EL (cell line): Measurements from ENCODE around the gene MCF2.
"Not testable (repeated sequence)": the region's sequence is repeated elsewhere in the genome, so short reads cannot be mapped to it uniquely, and the experiment has no call there.

Experiments
- DNase-seq: peaks from one replicate; pipeline ENCODE4 v3.0.0-alpha.2; 2016

MCF2 gene, protein sequence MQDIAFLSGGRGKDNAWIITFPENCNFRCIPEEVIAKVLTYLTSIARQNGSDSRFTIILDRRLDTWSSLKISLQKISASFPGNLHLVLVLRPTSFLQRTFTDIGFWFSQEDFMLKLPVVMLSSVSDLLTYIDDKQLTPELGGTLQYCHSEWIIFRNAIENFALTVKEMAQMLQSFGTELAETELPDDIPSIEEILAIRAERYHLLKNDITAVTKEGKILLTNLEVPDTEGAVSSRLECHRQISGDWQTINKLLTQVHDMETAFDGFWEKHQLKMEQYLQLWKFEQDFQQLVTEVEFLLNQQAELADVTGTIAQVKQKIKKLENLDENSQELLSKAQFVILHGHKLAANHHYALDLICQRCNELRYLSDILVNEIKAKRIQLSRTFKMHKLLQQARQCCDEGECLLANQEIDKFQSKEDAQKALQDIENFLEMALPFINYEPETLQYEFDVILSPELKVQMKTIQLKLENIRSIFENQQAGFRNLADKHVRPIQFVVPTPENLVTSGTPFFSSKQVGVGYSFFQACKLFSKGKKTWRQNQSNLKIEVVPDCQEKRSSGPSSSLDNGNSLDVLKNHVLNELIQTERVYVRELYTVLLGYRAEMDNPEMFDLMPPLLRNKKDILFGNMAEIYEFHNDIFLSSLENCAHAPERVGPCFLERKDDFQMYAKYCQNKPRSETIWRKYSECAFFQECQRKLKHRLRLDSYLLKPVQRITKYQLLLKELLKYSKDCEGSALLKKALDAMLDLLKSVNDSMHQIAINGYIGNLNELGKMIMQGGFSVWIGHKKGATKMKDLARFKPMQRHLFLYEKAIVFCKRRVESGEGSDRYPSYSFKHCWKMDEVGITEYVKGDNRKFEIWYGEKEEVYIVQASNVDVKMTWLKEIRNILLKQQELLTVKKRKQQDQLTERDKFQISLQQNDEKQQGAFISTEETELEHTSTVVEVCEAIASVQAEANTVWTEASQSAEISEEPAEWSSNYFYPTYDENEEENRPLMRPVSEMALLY

DNA sequence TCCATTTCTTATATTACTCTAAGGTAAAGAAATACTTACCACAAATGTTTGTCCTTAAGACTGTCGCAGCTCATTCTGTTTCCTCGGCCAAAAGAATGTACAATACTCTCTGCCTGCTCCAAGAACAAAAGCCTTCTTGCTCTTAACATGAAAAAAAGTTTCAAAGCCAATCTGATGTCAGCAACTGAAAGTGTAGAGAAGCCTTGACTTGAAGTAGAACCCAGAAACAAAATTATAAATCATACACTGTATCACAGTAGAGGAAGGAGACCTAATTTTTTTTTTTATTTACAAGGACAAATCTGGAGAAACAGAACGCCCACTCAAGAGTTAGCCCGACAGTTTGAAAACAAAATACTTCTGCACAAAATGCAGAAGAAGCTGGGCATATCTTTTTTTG lies at the start of gene MCF2:
TSS of gene MCF2 (minus strand) at position 101 of the 400 bp plus-strand sequence. CDS start 56,423 bp downstream, outside the sequence.
- DNase-seq: no peak

DNA sequence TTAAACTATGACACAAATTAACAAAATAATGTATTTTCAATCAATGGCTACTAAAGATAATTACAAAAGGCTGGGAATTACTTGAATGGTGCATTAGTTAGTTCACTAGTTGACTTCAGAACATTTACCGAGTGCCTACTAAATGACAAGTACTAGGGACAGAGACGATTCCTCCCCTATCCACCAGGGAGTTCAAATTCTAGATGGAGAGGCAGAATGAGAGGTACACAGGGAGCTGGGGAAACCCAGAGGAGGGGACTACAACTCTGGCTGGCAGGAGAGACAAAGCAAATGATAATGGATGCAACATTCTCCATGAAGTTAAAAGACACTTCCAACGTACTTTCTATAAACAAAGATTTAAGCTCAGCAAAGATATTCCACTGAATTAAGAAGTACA lies 43.1 kb upstream of the MCF2 start:
- DNase-seq: no peak

DNA sequence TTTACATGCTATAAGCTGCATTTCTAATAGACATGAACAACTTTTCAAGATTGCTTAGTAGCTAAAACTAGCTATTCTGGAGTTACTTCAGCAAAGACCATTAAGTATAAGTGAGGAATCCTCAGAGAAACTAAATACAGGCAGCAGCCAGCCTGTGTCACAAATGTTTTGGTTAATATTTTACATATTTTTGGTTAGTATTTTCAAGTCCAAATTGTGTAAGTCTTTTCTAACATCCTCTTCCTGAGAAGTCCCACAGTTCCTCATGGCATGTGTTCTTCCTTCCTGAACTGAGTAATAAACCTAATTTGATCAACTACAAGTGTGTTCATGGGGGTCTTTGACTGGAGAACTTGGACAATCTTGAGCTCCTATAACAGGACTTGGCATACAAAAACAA lies 42.4 kb upstream of the MCF2 start:
- no peak for DNase-seq

DNA sequence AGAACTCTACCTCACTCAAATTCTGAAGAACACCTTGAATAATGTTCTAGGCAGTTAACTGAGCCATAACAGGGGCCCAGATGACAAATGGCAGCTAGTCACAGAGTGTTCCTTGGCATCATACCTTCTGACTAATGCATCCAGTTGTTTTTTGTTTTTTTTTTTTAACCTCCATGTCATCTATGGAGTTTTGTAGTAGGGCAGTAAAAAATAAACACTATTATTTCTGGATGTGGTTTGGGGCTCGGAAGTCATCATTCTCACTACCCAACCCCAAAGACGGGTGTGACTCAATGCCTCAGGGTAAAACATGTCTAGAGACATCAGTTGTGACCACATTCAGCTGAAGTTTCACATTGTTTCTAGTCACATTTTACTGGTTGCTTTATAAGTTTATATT lies 31.2 kb upstream of the MCF2 start:
- peak; percentile 66 for DNase-seq

DNA sequence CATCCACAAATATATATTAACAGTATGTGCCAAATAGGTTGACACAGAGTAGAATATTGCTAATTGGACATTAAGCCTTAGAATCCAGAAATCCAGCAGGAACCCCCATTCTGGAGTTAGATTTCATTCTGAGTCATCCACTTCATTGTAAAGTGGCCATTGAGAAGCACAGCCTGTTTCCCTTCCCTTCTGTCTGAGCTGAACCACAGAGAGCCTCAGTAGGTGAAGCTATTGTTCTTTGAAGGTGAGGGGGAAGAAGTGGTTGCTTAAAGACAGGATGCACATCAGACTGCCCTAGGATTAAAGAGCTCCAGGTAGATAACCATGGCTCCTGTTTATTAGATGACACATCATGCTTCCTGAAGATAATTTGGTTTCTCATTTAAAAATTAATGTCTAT lies 30.6 kb upstream of the MCF2 start:
- DNase-seq: peak; percentile 2

DNA sequence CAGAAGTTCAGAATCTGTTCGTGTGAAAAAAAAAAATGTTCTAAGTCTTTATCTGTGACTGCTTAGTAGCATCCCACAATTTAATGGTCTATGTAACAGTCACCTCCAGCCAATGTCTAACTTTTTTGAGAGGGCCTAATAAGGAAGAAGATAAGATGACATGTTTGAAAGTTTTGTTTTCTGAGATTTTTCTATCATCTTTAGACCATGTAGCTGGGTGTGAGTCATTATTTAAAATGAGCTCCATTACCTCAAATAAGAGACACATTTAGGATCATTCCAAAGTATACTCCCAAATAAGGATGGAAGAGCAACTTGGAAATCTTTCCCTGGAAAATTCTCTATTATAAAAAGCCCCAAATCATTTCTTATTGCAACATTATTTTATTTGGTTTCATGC lies 28.2 kb upstream of the MCF2 start:
- DNase-seq: no peak

DNA sequence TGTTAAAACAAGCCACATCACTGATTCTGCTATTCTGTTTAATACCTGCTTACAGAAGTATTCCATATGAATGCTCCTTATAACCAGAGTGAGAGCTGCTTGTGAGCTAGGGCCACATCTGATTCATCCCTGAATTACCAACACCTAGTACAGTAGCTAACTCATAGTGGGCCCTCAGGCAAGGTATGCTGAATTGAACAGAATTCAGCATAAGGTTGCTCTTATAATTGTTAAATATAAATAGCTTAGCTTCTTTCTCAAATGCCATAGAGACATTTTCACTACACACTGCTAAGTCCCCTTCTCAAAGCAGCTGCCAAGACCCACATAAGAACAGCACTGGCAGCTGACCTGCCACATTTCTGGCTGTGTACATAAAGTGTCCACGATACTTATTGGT lies 27.0 kb upstream of the MCF2 start:
- no peak for DNase-seq

DNA sequence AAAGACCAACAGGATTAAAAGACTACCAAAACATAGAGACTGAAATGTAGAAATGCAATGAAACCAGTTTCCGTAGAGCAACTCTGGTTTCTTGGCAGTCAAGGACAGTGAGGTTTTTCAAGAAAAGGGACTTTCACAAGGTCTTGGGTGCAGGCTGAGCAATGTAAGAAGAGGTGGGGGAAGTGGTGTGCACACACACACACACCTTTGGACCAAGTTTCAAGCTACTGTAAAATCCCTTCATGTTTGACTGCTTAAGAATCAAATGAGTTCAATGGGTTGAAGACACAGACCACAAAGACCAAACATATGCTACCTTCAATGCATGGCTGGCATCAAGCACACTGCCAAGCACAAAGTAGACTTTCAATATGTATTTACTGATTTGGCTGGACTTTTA lies 17.8 kb upstream of the MCF2 start:
- DNase-seq: no peak

DNA sequence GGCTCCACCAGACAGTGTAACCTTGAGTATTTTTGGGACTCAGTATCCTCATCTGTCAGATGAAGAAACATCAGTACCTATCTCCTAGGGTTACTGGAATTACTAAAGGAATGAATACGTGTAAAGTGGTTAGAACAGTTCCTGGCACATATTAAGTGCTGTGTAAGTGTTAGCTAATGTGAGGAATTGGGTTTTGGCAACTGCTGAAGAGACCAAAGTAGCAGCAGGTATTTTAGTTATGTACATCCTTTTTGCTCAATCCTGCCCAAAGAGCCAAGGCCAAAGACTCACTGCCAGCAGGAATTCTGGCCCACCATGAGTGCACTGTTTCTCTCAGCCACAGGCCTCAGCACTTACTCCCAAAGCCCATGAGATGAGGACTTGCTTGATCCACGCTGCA lies 16.7 kb upstream of the MCF2 start:
- DNase-seq: no peak

DNA sequence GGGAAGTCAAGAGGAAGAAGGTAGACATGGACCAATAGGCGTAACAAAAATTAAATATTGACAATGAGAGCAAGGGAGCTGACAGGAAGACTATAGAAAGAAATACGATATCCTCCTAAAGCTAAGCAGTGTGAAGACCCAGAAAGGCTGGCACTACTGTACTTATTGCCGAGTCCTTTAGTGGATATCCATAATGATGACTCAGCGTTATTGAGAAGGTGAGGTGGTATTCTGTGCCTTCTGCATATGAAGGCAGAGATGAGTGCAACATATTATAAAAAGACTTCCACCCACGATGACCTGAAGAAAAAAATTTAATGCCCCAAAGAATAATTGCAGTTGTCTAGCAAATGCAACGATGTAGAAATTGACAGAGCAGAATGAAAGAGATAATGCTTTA lies 13.0 kb upstream of the MCF2 start:
- DNase-seq: no peak

DNA sequence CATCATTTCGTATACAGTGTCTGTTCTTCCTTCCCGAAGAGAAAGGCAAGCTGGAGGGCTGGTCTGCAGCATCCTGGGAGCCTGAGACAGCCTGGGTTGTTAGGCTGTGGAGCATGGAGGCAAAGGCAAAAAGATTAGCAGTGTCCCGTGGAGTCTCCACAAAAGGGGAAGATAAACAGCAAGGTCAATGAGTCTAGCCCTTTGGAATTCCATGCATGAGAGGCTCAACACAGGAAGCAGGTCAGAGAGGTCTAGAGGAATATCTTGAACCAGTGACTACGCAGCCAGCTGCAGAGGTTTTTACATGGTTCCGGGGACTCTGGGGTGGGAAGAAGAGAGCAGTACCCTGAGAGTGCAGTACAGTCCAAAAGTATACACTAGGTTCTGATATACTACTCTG lies 12.2 kb upstream of the MCF2 start:
- DNase-seq: peak; percentile 76

DNA sequence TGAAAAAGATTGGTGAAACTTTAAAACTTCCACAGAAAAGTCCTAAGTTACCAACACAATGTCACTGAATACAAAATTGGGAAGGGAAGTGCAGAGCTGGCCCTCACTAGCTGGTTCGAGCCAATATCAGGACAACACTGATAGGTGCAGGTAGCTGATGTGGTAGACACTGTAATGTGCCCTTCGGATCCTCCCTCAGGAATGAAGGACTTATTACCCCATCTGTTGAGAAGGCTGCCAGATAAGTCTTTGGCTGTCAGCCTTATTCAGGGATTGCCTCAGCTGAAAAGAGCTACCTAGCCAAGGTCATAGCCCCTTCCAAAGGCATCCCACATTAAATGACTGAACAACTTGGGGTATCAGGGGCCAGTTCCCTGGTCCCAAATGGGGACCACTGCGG lies 5.3 kb downstream of the MCF2 start:
- DNase-seq: no peak

DNA sequence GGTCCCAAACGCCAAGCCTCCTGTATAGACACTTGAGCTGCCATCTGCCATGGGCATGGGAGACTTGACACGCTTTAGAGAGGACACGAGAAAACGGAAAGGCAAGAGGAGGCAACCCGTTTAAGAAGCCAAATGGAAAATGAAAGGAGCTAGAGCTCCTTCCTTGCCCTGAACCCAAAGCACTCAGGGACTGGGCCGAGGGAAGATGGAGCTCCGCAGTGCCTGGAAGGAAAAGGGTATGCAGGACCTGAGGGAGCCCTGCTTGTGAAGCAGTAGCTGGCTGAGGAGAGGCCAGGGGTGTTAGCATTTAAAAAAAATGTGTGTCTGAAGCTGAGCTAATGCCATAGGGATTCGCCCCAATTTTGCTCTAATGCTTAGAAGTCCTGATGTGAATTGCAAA lies 15.1 kb downstream of the MCF2 start:
- DNase-seq: no peak

DNA sequence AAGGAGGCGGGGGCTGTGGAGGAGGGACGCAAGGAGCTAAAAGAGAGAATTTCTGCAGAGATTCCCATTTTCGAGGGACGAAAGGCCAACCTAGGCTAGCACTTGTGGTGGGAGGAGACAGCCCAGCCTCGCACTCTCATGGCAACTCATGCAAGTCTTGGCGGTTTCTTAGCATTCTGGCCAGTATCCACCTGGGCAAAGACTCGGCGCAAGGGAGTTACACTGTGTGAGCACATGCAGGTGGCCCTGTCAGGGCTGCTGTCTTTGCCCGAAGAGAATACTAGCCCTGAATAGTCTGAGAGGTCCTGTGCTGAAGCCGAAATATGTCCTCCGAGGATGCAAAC lies 15.5 kb downstream of the MCF2 start:
- DNase-seq: no peak

DNA sequence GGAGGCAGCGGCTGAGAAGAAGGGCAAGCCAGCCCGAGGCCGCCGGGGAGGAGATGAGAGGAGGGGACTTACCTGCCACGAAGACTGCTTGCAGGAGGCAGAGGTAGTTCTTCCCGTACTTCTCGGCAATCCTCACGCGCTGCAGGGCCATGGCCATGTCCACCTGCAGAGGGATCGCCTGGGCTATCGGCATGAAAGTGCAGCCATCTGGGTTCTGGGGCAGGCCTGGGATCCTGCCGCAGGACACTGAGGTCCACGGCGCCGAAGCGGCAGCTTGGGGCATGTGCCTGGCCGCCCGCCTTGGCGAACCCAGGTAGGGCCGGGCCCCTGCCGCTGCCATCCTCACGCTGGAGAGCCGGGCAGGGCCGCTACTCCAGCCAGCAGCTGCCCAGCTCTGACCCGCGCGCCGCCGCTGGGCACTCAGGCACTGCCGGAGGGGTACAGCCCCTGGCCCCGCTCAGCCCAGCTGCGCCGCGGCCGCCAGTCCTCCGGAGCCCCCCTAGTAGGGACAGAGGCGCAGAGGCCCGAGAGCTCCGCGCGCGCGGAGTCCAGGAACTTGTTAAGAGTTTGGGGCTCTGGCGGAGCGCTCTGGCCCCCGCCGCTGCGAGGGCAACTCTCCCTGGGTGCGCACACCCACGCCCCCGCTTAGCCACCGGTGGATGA lies 16.0 kb downstream of the MCF2 start:
- DNase-seq: peak; percentile 3

DNA sequence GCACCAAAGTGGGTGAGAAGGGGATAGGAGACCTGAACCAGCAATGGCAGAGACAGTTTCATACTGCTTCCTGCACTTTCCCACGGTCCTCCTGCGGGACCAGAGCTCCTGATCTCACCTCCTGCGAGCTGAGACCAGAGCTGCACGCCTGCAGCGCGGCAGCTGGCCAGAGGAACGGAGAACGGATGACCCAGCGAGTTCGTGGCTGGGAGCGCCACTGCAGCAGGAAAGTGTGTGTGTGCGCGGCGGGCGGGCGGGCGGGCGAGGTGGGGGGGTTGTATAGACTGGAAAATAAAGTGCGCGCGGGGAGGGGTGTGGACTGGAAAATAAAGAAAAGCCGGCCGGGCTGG lies 16.5 kb downstream of the MCF2 start:
- peak; percentile 4 for DNase-seq

DNA sequence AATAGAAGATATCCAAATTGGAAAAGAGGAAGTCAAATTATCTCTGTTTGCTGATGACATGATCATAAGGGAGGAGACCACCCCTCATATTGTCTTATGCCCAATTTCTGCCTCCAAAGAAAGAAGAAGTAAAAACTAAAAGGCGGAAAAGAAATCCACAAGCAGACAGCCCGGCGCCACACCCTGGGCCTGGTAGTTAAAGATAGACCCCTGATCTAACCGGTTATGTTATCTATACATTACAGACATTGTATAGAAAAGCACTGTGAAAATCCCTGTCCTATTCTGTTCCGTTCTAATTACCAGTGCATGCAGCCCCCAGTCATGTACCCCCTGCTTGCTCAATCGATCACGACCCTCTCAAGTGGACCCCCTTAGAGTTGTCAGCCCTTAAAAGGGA lies 22.8 kb downstream of the MCF2 start:
- DNase-seq: not testable (repeated sequence)

DNA sequence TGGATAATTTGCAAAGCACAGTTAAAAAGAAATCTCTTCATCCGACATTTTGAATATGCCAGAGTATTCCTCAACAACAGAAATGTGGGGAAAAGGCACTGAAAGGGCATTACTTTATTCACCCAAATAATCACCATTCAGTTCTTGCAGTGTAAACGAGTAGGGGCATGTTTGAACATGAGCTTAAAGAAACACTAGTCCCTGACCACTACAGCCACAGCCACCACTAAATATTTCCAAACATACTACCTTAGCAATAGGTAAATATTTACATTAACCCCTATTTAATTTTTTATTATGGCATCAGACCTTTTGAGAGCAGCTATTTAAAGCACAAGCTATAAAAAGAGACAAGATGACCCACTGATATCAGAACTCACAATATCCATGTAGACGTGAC lies 27.6 kb downstream of the MCF2 start:
- no peak for DNase-seq

DNA sequence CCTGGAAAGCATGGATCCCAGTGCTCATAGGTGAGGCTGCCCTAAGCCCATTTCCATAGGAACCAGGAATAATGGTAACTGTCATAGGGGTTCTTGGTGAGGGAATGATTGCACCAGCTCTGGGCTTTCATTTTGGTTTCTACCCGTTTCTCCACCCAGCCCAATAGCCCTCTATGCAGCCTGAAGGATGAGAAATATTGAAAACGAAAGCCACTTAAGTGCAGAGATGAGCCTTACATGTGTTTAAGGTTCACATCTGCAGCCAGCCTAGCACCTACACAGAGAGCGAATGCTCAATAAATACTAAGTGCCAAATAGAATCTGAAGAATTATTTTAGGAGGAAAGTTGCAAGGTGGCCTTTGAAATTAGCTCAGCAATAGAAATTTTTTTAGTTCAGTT lies 60.4 kb downstream of the MCF2 start:
- no peak for DNase-seq

DNA sequence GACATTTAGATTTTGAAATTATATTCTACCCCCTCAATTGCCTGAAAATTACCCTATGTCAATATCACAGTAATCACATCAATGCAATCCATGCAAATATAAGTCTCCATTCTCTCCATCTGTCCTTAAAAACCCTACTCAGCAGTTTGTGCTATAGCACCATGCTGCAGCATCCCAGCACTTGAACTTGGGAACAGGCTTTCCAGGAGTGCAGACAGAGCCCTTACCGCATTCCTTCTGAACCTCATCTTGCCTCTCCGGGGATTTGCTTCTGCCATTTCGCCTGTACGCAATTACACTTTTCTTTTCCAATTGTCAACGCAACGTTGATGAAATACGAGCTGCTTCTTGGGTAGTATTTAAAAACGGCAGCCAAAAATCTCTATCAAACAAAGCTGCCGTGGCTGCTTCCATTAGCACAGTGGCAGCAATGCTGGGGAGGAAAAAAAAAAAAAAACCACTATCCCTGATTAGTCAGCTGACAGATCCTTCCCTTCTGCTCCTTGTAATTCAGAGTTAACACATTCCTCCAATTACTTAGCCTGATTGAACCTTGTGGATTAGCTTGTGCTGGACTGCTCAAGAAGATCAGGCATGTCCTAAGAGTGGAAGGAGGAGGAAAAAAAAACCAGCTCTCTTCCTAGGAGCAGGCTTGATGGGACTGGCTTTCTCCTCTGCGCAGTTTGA lies 65.6 kb downstream of the MCF2 start:
- DNase-seq: no peak

DNA sequence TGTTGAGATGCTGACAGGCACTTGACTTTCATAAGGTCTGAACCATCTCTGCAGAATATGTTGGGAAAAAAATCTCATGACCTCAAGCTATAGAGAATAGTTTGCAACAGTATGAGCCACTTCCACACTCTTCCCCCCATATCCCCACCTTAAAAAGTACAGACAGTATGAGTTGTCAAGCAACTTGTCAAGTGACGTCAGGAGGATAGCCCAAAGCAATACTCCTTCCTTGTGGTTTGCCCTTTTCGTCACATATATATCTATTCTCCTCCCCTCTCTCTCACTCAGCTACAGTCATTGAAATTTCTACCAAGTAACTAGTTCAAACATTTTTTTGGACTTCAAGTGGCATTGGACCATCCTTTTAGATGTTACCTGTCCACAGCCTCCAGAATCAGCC lies 67.7 kb downstream of the MCF2 start:
- no peak for DNase-seq

DNA sequence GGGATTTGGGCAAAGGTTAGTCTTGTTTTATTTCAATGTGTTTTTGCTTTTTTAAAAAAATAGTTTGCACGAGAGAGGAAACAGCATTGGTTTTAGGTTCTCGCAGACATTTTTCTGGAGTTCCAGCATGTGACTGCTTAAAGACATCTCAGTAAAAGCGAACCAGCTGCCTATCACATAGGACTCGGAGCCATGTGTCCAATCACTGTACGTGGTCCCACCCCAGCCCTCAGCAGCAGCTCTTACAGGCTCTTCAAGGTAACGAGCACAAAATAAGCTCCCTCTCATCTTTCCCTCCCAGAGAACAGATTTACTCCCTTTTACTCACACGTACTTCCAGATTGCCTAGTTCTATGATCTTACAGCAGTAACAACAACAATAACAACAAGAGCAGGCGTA lies 68.7 kb downstream of the MCF2 start:
- DNase-seq: no peak

DNA sequence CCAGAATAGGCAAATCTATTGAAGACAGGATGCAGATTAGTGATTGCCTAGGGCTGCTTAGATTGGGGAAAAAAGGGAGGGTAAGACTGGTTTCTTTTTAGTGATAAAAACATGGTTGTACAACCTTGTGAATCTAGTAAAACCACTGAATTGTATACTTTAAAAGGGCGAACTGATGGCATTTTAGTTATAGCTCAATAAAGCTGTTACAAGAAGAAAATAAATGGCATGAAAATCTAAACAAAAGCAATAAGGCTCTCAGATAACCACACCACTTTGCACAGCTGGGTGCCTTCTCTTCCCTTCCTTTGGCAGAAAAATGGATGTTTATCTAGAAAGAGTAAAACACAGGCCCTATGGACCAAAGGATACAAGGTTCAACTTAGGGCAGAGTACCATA lies 107.9 kb downstream of the MCF2 start:
- DNase-seq: no peak
